HEK293 (cell line): ENCODE data around the gene JAZF1.

Experiments
- CTCF ChIA-PET: fragments of 350-600 bp; formaldehyde crosslinking; extraction: SDS; loops from one replicate; lab custom pipeline; 2021; ENCODE audit warnings: antibody characterized with exemption; lab: Yijun Ruan, JAX
- POLR2A ChIA-PET: fragments of 300-600 bp; formaldehyde crosslinking; extraction: SDS; loops from one replicate; lab custom pipeline; 2020; ENCODE audit warnings: antibody characterized with exemption, inconsistent platforms; lab: Yijun Ruan, JAX
- H3K27ac ChIP-seq: fragments of 200-500 bp; sonication (Bioruptor generic); 2 replicates; pipeline ENCODE4 v1.5.1; 2014; ENCODE audit warnings: low read depth, low read length, control low read depth, inconsistent platforms; ENCODE audit errors: extremely low read depth
- H3K36me3 ChIP-seq, 2 experiments: fragments of 200-500 bp in 1 of 2; sonication (Bioruptor generic) in 1 of 2; 1 replicate in 1 of 2; 2 replicates in 1 of 2; pipeline ENCODE4 v1.5.1; 2014 to 2017; ENCODE audit warnings: inconsistent platforms in 2 of 2, low read length in 2 of 2; ENCODE audit not compliant: control insufficient read depth in 2 of 2, insufficient read depth in 1 of 2
- H3K4me1 ChIP-seq: fragments of 200-500 bp; sonication (Bioruptor generic); 2 replicates; pipeline ENCODE4 v1.5.1; 2014; ENCODE audit warnings: mild to moderate bottlenecking, low read length, inconsistent platforms; ENCODE audit not compliant: control insufficient read depth, insufficient read depth
- H3K4me3 ChIP-seq: 2 replicates; pipeline ENCODE4 v1.5.1; 2011; ENCODE audit warnings: low read depth, mild to moderate bottlenecking, control low read depth, low read length, moderate library complexity
- H3K9me3 ChIP-seq: fragments of 200-500 bp; sonication (Bioruptor generic); 2 replicates; pipeline ENCODE4 v1.5.1; 2014; ENCODE audit warnings: low read depth, low read length, inconsistent platforms; ENCODE audit not compliant: control insufficient read depth, insufficient read depth
- GLIS1 ChIP-seq: fragments of 450-650 bp; formaldehyde crosslinking; IDR thresholded peaks from 2 replicates; pipeline ENCODE4 v1.5.1; 2016; ENCODE audit warnings: missing biosample characterization, missing genetic modification characterization
- GLIS2 ChIP-seq: fragments of 450-650 bp; formaldehyde crosslinking; IDR thresholded peaks from 2 replicates; pipeline ENCODE4 v1.5.1; 2016; ENCODE audit warnings: missing biosample characterization, missing genetic modification characterization
- KLF8 ChIP-seq: fragments of 450-650 bp; formaldehyde crosslinking; IDR thresholded peaks from 2 replicates; pipeline ENCODE4 v1.5.1; 2016; ENCODE audit warnings: missing biosample characterization, missing genetic modification characterization
- SP2 ChIP-seq: fragments of 450-650 bp; formaldehyde crosslinking; IDR thresholded peaks from 2 replicates; pipeline ENCODE4 v1.5.1; 2016; ENCODE audit warnings: missing biosample characterization, missing genetic modification characterization
- SP3 ChIP-seq: fragments of 450-650 bp; formaldehyde crosslinking; IDR thresholded peaks from 2 replicates; pipeline ENCODE4 v1.5.1; 2016; ENCODE audit warnings: missing biosample characterization, missing genetic modification characterization
- WT1 ChIP-seq: fragments of 450-650 bp; formaldehyde crosslinking; IDR thresholded peaks from 2 replicates; pipeline ENCODE4 v1.5.1; 2016; ENCODE audit warnings: missing biosample characterization, missing genetic modification characterization
- ZBTB17 ChIP-seq: fragments of 450-650 bp; formaldehyde crosslinking; IDR thresholded peaks from 2 replicates; pipeline ENCODE4 v1.5.1; 2016; ENCODE audit warnings: missing biosample characterization, missing genetic modification characterization
- ZBTB20 ChIP-seq: fragments of 450-650 bp; formaldehyde crosslinking; IDR thresholded peaks from 2 replicates; pipeline ENCODE4 v1.5.1; 2016; ENCODE audit warnings: missing biosample characterization, missing genetic modification characterization
- ZBTB48 ChIP-seq: fragments of 450-650 bp; formaldehyde crosslinking; IDR thresholded peaks from 2 replicates; pipeline ENCODE4 v1.5.1; 2016; ENCODE audit warnings: missing biosample characterization, missing genetic modification characterization
- ZBTB8A ChIP-seq: fragments of 450-650 bp; formaldehyde crosslinking; IDR thresholded peaks from 2 replicates; pipeline ENCODE4 v1.5.1; 2016; ENCODE audit warnings: missing biosample characterization, missing genetic modification characterization
- ZFHX2 ChIP-seq: fragments of 450-650 bp; formaldehyde crosslinking; conservative IDR thresholded peaks from 2 replicates; pipeline ENCODE4 v1.5.1; 2016; ENCODE audit warnings: missing biosample characterization, missing genetic modification characterization
- ZIC2 ChIP-seq: fragments of 450-650 bp; formaldehyde crosslinking; IDR thresholded peaks from 2 replicates; pipeline ENCODE4 v1.5.1; 2016; ENCODE audit warnings: missing biosample characterization, missing genetic modification characterization
- ZNF184 ChIP-seq: fragments of 450-650 bp; IDR thresholded peaks from 2 replicates; pipeline ENCODE4 v1.5.1; 2018; ENCODE audit warnings: missing biosample characterization, mild to moderate bottlenecking, missing genetic modification characterization
- ZNF335 ChIP-seq: fragments of 450-650 bp; formaldehyde crosslinking; conservative IDR thresholded peaks from 2 replicates; pipeline ENCODE4 v1.5.1; 2016; ENCODE audit warnings: missing biosample characterization, missing genetic modification characterization
- ZNF341 ChIP-seq: fragments of 450-650 bp; formaldehyde crosslinking; IDR thresholded peaks from 2 replicates; pipeline ENCODE4; 2016; ENCODE audit warnings: low read depth, missing biosample characterization, missing genetic modification characterization
- ZNF423 ChIP-seq: fragments of 450-650 bp; formaldehyde crosslinking; IDR thresholded peaks from 2 replicates; pipeline ENCODE4 v1.5.1; 2016; ENCODE audit warnings: missing biosample characterization, missing genetic modification characterization
- ZNF510 ChIP-seq: fragments of 450-650 bp; formaldehyde crosslinking; IDR thresholded peaks from 2 replicates; pipeline ENCODE4 v1.5.1; 2018; ENCODE audit warnings: mild to moderate bottlenecking, missing genetic modification characterization, missing biosample characterization; ENCODE audit not compliant: insufficient replicate concordance
- ZNF560 ChIP-seq: fragments of 450-650 bp; formaldehyde crosslinking; IDR thresholded peaks from 2 replicates; pipeline ENCODE4 v1.5.1; 2017; ENCODE audit warnings: missing biosample characterization, missing genetic modification characterization, borderline replicate concordance
- ZNF561 ChIP-seq: fragments of 450-650 bp; IDR thresholded peaks from 2 replicates; pipeline ENCODE4 v1.5.1; 2018; ENCODE audit warnings: missing biosample characterization, missing genetic modification characterization, borderline replicate concordance
- ZNF654 ChIP-seq: fragments of 450-650 bp; formaldehyde crosslinking; IDR thresholded peaks from 2 replicates; pipeline ENCODE4 v1.5.1; 2016; ENCODE audit warnings: low read depth, missing biosample characterization, missing genetic modification characterization
- ZNF777 ChIP-seq: fragments of 450-650 bp; formaldehyde crosslinking; IDR thresholded peaks from 2 replicates; pipeline ENCODE4 v1.5.1; 2017; ENCODE audit warnings: missing biosample characterization, missing genetic modification characterization, borderline replicate concordance
- ZNF785 ChIP-seq: fragments of 450-650 bp; formaldehyde crosslinking; IDR thresholded peaks from 2 replicates; pipeline ENCODE4 v1.5.1; 2016; ENCODE audit warnings: missing biosample characterization, missing genetic modification characterization
- TF ChIP-seq, protein P1 (sequence below): fragments of 450-650 bp; formaldehyde crosslinking; IDR thresholded peaks from 2 replicates; pipeline ENCODE4 v1.5.1; 2017; ENCODE audit warnings: missing biosample characterization, missing genetic modification characterization
- TF ChIP-seq, protein P2 (sequence below): fragments of 450-650 bp; formaldehyde crosslinking; optimal IDR thresholded peaks from 2 replicates; pipeline ENCODE3; 2016; ENCODE audit warnings: missing biosample characterization, mild to moderate bottlenecking, missing genetic modification characterization
- TF ChIP-seq, protein P3 (sequence below): fragments of 450-650 bp; formaldehyde crosslinking; IDR thresholded peaks from 2 replicates; pipeline ENCODE4 v1.5.1; 2016; ENCODE audit warnings: missing biosample characterization, missing genetic modification characterization

The JAZF1 gene

DNA sequence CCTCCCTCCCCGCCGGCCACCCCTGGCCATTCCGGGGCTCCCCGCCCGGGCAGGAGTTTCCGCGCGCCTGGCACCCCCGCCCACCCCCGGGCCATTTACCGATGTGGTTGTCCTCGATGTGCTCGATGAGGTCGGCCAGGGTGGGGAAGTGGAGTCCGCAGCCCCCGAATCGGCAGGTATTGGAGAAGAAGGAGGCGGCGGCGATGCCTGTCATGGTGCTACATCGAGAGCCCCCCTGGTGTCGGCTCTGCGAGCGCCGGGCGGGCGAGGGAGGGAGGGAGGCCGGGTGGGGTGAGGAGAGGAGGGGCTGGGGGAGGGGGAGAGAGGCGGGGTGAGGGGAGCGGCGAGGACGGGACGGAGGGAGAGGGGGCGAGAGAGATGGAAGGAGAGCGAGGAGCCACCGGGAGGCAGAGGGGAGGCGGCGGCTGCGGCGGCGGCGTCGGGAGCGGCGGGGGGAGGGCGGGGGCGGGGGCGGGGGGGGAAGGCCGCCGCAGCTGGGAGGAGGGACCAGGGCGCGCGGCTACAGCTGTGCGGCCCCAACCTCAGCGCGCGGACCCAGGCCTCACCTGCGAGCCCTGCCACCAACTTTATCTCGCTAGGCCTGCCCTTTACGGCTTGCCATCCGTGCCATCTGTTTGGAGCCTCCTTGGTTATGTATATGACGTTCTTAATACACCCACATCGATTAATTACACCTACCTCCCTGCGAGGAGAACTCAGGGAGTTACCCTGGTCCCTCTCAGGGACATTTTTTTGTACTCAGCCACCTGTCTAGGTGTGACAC, at the start of gene JAZF1:
JAZF1 (minus strand) TSS at position 432 of the 784 bp plus-strand sequence.
- ChIA-PET POLR2A (interaction anchor here (1.8 kb wide), 1 partner anchor 13 kb away, joined by 3 read pairs; no protein-coding TSS in a partner anchor), CTCF (no interaction called here)
- Histone ChIP-seq H3K36me3 (no peaks in the 10 kb centered on the region), H3K4me1 (peaks cover 15% of the 10 kb centered on the region), H3K27ac (peak within 1 kb of the TSS; percentile 55; the same call in 1 of the 2 replicates), H3K9me3 (no peaks in the 10 kb centered on the region), H3K4me3 (peak within 1 kb of the TSS; percentile 88)
- TF ChIP-seq ZNF785 (no peak), ZBTB17 (tag by site-specific recombination) (peak; percentile 60; the same call in 1 of the 2 replicates), SP2 (tag by site-specific recombination) (no peak), ZBTB8A (tag by site-specific recombination) (peak; percentile 55), SP3 (tag by site-specific recombination) (peak; percentile 42), GLIS2 (peak; percentile 68), KLF8 (tag by site-specific recombination) (no peak), ZBTB48 (peak; percentile 21; the same call in 1 of the 2 replicates), ZNF423 (tag by site-specific recombination) (peak; percentile 46; the same call in 1 of the 2 replicates), ZNF335 (peak; percentile 55), ZNF184 (tag by site-specific recombination) (no peak), ZNF777 (0 out of 2 replicates have a peak, but pooled peaks have one; percentile 22), ZIC2 (peak; percentile 65), WT1 (0 out of 2 replicates have a peak, but pooled peaks have one; percentile 24), ZNF341 (tag by site-specific recombination) (peak; percentile 84), ZNF561 (tag by site-specific recombination) (no peak), ZNF654 (tag by site-specific recombination) (0 out of 2 replicates have a peak, but pooled peaks have one; percentile 2), ZBTB20 (tag by site-specific recombination) (peak; percentile 81), ZNF510 (tag by site-specific recombination) (no peak), ZFHX2 (tag by site-specific recombination) (peak; percentile 14; the same call in 1 of the 2 replicates), ZNF560 (tag by site-specific recombination) (no peak), GLIS1 (tag by site-specific recombination) (peak; percentile 53)
- TF ChIP-seq, protein P1, sequence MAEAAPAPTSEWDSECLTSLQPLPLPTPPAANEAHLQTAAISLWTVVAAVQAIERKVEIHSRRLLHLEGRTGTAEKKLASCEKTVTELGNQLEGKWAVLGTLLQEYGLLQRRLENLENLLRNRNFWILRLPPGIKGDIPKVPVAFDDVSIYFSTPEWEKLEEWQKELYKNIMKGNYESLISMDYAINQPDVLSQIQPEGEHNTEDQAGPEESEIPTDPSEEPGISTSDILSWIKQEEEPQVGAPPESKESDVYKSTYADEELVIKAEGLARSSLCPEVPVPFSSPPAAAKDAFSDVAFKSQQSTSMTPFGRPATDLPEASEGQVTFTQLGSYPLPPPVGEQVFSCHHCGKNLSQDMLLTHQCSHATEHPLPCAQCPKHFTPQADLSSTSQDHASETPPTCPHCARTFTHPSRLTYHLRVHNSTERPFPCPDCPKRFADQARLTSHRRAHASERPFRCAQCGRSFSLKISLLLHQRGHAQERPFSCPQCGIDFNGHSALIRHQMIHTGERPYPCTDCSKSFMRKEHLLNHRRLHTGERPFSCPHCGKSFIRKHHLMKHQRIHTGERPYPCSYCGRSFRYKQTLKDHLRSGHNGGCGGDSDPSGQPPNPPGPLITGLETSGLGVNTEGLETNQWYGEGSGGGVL: peak; percentile 83
- TF ChIP-seq, protein P2, sequence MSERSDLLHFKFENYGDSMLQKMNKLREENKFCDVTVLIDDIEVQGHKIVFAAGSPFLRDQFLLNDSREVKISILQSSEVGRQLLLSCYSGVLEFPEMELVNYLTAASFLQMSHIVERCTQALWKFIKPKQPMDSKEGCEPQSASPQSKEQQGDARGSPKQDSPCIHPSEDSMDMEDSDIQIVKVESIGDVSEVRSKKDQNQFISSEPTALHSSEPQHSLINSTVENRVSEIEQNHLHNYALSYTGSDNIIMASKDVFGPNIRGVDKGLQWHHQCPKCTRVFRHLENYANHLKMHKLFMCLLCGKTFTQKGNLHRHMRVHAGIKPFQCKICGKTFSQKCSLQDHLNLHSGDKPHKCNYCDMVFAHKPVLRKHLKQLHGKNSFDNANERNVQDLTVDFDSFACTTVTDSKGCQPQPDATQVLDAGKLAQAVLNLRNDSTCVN (tag by site-specific recombination): peak; percentile 51
- TF ChIP-seq, protein P3, sequence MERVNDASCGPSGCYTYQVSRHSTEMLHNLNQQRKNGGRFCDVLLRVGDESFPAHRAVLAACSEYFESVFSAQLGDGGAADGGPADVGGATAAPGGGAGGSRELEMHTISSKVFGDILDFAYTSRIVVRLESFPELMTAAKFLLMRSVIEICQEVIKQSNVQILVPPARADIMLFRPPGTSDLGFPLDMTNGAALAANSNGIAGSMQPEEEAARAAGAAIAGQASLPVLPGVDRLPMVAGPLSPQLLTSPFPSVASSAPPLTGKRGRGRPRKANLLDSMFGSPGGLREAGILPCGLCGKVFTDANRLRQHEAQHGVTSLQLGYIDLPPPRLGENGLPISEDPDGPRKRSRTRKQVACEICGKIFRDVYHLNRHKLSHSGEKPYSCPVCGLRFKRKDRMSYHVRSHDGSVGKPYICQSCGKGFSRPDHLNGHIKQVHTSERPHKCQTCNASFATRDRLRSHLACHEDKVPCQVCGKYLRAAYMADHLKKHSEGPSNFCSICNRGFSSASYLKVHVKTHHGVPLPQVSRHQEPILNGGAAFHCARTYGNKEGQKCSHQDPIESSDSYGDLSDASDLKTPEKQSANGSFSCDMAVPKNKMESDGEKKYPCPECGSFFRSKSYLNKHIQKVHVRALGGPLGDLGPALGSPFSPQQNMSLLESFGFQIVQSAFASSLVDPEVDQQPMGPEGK: peak; percentile 33; the same call in 1 of the 2 replicates
